Glomerular endothelial cell (primary cell): ENCODE data around the gene CBR1. TPM values are rescaled to one million over a fixed set of nuclear protein-coding genes. Genes with fewer than 3 reads are reported as not detected.

Source experiments
- DNase-seq: peaks from one replicate; pipeline ENCODE4 v3.0.0-alpha.2; 2011; ENCODE audit warnings: low read depth, low spot score; ENCODE audit errors: extremely low read depth
- total RNA-seq: library from RNA; depleted of rRNA; stranded (reverse); fragments of >200 nt; gene quantifications from 2 replicates; pipeline ENCODE4 v1.2.3, GENCODE V29; 2015

The CBR1 gene
- total RNA-seq, result 66.7 and 67.4 TPM in 2 replicates

GRCh38 chr21:36069713-36070583, at the start of gene CBR1:
CBR1 (plus strand) TSS chr21:36070024; CDS start chr21:36070116, 92 bp downstream.
- no peak for DNase-seq

- no peak for DNase-seq
These were observed 48.5 kb upstream of the CBR1 start for GRCh38 chr21:36021251-36021837.

DNA sequence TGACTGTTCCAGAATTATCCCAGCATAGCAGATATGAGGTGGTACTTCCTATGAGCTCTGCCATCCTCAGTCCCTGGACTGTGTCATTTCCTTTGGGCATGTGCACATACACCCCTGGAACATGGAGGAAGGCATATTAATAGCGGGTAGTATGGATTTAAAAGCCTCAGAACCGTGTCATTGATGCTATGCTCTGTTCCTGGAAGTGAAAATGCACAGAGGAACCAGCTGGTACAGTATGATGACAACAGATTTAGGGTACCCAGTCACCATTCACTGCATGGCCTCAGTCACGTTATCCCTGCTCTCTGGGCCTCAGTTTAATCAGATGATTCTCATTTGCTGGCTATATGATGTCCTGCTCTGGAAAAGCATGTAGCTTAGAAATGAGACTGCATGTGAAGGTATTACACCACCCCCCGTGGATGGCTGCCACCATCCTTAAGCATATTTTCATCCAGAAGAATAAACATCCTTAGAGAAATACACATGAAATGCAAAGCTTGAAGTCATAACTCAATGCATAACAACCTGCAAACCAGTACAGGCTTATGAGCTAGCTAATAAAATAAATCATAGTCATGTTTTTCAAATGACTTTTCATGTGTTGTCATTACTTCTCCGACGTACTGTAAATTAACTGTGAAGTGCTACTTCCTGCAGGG, 47.3 kb upstream of the CBR1 start:
- no peak for DNase-seq

GRCh38 chr21:36023092-36023480, 46.7 kb upstream of the CBR1 start:
- DNase-seq, result no peak

DNA sequence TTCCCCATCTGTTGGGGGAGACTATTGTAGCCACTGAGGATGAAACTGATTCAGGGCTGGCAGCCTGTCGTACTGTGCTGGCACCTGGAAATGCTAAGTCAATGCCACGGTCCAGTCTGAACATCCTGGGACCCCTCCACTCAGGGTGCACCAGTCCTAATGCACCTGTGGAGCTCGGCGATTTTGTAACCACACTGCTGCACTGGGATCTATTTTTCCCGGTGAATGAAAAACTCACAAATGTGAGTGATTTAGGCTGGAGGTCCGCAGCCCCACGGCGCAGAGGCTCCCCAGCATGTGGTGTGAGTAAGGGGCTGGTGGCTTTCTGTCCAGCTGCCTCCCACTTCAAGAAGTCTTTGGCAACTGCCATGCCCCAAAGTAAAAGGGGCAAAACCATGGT, 45.0 kb upstream of the CBR1 start:
- no peak for DNase-seq

GRCh38 chr21:36027347-36027746, 42.5 kb upstream of the CBR1 start:
- no peak for DNase-seq

DNA sequence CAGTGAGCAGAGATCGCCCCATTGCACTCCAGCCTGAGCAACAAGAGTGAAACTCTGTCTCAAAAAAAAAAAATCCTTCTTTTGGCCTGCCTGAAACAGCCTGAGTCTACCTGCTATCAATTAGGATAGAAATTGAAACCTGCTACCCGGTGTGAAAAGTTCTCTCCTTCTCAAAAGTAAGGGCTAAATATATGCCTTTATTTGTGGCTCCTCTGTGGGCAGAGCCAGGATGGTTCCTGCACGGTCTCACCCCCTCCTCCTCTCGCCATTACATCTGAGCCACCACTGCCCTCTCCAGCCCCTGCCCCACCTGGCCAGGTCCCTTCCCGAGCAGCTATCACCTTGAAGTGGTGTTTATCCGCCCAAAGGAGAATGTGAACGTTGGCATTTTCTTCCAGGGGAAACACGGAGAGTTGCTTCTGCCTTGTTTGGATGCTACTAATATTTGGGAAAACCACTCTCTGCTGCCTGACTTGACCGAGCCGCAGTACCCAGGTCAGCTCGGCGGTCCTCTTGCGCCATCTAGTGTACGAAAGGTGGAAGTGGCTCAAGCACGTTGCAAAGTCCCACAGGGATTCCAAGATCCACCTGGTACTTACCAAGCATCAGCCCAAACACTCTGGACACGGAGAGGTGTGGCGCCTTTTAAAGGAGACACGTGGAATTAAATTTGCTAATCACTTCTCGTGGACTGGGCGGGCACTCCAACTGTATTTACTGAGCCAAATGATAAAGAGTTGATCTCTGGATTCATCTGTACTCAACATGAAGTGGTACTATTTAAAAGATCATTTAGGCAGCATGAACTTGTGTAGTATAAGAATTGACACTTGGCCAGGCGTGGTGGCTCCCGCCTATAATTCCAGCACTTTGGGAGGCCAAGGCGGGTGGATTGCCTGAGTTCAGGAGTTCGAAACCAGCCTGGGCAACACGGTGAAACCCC, 41.4 kb upstream of the CBR1 start:
- no peak for DNase-seq

DNA sequence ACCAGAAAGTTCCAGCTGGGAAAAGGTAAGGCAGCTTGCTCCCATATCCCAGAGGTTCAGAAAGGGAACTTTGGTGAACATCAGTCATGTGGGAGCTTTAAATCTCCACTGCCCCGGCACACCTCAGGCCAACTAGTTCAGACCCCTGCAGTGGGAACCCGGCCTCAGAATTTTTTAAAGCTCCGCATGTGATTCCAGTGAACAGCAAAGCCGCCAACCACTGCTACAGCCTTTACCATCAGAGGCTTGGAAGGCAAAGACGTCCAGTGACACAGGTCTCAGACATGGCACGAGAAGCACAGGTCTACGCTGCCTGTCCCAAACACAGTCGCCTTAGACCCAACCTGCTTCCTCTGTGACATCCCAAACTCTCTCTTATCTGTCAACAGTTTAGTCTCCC, 40.5 kb upstream of the CBR1 start:
- DNase-seq, result no peak

GRCh38 chr21:36030581-36031189, 39.1 kb upstream of the CBR1 start:
- DNase-seq, result no peak

- DNase-seq, result no peak
These were observed 37.0 kb upstream of the CBR1 start for GRCh38 chr21:36032647-36033406.

GRCh38 chr21:36034211-36034913, 35.5 kb upstream of the CBR1 start:
- DNase-seq, result no peak

DNA sequence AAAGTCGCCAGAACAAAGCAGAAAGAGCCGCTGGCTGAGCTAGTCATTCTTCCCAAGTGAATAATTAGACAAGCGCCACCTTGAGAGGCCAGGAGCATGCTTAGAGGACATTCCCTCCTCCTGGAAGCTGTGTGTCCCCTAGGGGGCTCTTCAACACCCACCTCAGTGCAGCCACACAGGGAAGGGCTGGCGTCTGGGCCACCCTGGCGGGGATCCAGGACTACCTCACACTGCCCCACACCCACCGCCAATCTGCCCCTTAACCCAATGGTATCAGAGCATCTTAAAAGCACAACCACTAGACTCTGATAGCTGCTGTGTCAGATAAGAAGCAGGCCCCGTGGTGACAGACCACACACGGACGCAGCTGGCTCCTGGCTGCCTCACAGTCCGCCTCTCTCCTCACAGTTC, 34.4 kb upstream of the CBR1 start:
- DNase-seq, result no peak

DNA sequence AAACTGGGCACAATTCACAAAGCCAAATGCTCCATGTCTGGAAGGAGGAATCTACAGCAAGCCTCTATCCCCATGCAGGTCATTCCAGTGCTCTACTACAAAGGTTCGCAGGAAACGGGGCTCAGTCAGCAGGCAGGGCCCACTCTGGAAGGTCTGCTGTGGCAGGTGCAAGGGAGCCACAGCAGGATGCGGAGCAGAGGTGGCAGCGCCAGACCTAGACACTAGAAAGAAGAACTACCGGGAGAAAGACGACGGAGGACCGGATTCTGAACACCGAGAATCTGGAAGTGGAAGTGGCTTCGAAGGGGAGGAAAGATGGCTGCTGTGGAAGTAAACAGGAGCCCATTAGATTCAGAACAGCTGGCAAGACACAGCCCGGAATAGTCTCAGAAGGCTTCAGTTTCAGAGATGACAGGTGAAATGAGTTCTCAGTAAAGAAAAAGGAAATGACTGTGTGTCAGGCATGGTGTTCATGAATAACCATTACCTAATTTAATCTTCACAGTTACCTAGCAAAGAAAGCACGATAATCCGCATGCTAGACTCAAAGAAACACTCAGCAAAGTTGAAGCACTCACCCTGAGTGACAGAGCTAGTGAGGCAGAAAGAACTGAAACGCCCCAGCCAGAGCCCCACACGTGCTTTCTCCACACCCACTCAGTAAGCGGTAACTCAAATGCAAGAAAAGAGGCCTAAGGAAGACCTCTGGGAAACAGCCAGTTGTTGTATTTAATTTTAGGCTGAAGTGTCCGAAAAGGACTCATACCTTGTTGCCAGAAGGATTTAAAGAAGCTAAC, 30.9 kb upstream of the CBR1 start:
- no peak for DNase-seq

DNA sequence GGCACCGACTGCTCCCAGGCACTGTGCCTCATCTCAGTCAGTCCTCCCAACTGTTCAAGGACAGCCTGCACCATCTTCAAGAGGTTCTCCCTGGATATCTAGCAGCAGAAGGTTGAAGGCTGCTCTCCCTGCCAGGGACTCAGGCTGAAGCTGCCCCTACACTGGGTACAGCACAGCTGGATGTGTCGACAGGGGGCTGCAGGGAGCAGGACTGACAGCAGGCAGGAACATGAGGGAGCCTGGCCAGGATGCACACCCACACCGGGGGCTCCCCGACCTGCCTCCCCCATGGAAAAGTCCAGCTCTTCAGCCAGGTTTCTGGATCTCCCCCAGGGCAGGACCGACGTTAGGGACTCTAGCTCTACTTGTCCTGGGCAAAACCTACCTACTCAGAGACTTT, 30.0 kb upstream of the CBR1 start:
- DNase-seq, result no peak

DNA sequence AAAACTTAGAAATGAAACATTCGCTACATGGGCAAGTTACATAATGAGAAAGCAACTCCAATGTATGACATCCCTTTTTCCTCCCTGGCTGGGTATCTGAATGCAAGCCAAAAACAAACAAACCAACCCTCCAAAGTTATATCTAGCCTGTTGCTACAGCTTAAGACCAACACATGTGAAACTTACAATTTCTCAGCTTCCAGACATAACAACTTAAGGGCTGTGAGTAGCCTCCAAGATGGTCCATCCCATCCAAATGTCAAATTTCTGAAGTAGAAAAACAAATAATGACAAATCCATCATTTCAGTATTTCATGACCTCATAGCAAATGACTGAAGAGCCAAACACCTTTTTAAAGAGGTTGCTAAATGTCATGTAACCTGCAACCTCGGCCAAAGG, 29.4 kb upstream of the CBR1 start:
- no peak for DNase-seq

GRCh38 chr21:36041910-36042309, 27.9 kb upstream of the CBR1 start:
- no peak for DNase-seq

DNA sequence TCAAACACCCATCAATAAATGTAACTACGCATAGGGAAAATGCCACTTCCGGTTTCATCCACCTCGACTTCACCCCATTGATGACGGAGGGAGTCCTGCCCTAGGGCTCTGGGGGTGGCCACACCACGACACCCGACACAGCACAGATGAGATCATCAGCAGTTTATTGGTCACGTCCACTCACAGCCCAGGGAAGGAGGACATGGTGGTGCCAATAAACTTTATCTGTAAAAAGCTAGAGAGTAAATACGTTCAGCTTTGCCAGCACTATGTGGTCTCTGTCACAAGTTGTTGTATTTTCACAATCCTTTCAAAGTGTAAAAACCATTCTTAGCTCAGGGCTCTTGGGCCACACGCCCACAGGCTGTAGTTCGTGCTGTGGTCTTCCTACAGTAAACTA, 25.8 kb upstream of the CBR1 start:
- no peak for DNase-seq

DNA sequence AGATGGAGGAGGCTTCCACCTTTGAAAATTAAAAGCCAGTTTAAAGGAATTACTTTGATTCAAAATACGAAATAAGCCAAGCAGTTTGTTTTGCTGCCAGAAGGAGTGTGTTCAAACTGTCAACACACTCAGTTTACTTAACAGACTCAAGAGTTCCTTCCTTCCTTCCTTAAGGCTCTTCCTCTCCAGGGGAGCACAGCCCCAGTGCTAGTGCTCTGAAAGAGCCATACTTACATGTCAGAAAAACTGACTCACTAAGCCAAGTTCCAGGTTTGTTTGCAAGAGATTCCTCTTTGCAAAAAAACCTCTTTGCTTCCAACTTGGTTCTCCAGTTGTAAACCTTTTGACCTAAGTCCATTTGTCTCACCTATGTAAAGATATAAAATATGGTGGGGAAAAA, 23.8 kb upstream of the CBR1 start:
- DNase-seq, result no peak
